MM.1S (cell line): ENCODE measurements around the gene NNT.

Source experiments
- CTCF ChIP-seq: fragments of 300-600 bp; sonication (generic); IDR thresholded peaks from 2 replicates; pipeline ENCODE4 v1.5.1; 2016; ENCODE audit warnings: antibody characterized with exemption, low read length, mixed read lengths
- EZH2 ChIP-seq: fragments of 300-600 bp; sonication (generic); optimal IDR thresholded peaks from 2 replicates; pipeline ENCODE3; 2017; ENCODE audit warnings: low read depth, mild to moderate bottlenecking, antibody characterized with exemption, low read length, mixed read lengths
- EZH2phosphoT487 ChIP-seq: fragments of 300-600 bp; sonication (generic); IDR thresholded peaks from 2 replicates; pipeline ENCODE4 v1.6.1; 2018; ENCODE audit warnings: antibody characterized with exemption, low read length

DNA sequence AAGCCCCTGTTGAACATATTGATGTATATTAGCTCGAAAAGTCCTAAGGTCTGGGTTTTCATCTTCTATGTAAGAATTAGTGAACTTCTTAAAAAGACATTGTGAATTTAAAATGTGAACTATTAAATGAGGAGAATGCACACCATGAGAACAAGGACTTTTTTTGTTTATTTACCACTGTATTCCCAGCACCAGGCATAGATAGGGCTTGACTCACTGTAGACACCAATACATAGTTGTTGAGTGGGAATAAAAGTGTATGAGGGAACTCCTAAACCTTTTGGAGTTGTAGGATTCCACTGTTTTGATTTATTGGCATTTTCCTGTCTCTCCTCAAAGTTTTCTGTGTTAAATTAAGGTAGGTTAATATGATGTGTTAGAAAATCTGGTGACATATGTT is 40.3 kb downstream of the NNT start:
- TF ChIP-seq CTCF = no peak
- TF ChIP-seq EZH2 = no peak
- no peak for TF ChIP-seq EZH2phosphoT487
